Mucosa of gallbladder (tissue), 1 donor: ENCODE results near the gene AGTRAP. TPM values are rescaled to one million over a fixed set of nuclear protein-coding genes. Genes with fewer than 3 reads are reported as not detected.

Experiments used
- DNase-seq: peaks from one replicate; pipeline ENCODE4 v3.0.0-alpha.2; 2020; ENCODE audit warnings: low spot score
- total RNA-seq: library from RNA; stranded (reverse); gene quantifications from one replicate; pipeline ENCODE4 v1.2.1, GENCODE V29; 2021
- donor health status: DM: no; HTN: no; CAD: no.

Gene AGTRAP
- total RNA-seq, 1 donor from 2014 or later, result 38.7 TPM

DNA sequence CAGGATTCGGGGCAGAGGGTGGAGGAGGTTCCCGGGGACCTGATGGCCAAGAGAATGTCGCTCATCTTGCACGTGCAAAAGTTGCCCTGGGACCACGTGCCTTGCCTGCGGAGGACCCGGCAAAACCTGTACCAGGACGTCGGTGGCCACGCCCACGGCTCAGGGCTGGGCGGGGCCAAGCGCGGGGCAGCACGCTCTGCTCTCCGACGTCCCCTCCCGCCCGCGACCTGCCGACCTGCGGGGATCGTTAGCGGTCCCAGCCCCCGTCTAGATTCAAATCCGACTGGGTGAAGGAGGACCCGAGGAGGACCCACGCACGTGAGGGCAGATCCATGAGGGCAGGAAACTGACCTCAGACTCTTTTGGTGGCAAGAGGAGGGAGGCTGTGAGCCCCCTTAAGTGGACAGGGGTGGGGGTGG is 26.1 kb downstream of the AGTRAP start, which contains the start of gene C1orf167:
Gene C1orf167, plus strand, starts transcription at position 206 of the 419 bp plus-strand sequence. CDS start 2,208 bp downstream, outside the sequence.
- no peak for DNase-seq

DNA sequence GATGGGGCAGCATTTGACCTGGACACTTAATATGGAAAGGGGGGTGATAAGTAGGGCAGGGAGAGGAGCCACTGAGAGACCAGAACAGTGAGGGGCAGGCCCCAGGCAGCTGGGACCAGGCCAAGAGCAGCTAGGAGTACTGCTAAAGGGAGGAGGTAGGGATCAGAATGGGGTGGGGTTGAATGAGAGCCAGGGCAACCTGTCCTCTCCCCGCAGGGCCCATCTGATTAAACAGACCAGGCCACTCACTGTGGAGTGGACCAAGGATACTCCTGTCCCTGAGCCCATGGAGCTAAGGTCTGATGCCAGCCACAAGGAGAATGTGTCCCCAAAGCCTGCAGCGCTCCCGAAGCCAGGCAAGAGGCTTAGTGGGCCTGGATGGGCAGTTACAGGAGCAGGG is 28.2 kb downstream of the AGTRAP start:
- DNase-seq, result no peak

DNA sequence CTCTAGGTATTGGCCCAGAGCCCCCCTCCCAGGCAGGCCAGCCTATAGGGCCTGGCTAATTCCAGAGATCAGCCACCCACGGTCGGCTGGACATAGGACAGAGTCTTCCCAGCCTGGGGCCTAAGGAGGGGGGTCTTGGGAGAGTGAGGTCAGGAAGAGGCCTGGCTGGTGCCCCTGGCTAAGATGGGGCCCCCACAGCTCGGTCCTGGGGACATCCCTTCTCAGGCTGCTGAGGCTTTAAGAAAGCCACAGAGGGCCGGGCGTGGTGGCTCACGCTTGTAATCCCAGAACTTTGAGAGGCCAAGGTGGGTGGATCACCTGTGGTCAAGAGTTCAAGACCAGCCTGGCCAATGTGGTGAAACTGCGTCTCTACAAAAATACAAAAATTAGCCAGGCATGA is 28.6 kb downstream of the AGTRAP start:
- DNase-seq, result no peak

DNA sequence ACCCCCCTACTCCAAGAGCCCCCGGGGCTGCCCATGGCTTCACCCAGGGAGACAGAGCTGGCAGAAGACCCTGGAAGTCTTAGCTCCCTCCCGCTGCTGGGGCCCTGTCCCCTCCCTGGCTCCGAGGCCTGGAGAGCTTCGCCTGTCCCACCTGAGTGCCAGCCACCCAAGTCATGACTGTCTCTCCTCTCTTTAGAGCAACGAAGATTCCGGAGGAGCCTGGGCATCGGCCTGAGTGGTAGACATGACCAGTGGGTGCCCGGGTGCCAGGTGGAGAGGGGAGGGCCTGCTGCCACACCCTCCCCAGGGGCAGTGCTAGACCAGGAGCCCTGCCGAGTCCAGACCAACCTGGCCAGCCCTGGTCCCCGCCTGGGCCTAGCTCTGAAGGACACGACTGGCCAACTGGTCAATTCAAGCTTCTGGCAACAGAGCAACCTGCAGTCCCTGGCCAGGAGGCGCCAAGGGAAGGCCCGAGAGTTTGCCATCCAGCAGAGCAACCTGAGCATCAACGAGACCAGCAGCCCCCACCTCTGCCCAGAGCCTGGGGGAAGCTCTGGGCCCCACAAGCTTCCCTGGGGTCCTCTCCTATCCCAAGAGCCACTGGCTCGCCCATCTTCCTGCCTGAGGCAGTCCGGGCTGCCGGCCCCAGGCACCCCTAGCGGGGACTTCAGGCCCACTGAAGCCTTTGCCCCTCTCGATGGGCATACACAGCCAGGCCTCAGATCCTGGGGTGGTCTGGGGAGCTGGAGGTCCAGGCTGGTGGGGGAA is 29.9 kb downstream of the AGTRAP start:
- no peak for DNase-seq

GRCh38 chr1:11766429-11766776 is 30.5 kb downstream of the AGTRAP start:
- no peak for DNase-seq

DNA sequence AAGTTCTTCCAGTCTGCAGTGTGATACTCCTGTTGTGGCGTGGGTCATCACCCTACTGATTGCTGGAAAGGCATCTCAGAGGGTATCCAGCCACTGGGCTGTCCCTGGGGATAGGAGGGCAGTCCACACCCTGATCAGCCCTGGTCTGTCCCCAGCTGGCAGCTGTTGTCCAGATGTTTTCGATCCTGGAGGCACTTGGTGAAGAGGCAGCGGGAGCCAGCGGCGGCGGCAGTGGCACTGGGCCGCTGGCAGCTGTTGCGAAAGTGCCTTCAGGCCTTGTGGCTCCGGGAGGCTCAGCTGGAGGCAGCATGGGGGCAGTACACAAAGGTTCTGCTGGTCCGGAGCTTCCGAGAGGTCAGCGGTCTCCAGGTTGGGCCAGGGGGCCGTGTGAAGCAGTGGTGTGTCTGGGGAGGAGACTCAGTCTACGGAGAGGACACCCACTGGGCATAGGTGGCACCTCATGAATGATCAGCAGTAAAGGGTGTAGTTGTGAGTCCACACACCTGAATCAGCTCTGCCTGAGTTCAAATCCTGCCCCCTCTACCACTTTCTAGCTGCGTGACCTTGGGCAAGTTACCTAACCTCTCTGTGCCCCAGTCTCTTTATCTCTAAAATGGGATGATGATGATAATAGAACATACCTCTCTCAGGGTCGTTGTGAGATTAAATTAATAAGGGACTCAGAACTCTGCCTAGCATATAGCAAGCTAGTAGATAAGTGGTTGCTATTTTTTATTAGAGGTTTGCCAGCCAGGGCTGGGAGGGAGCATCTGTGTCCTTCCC is 32.2 kb downstream of the AGTRAP start:
- DNase-seq, result no peak

DNA sequence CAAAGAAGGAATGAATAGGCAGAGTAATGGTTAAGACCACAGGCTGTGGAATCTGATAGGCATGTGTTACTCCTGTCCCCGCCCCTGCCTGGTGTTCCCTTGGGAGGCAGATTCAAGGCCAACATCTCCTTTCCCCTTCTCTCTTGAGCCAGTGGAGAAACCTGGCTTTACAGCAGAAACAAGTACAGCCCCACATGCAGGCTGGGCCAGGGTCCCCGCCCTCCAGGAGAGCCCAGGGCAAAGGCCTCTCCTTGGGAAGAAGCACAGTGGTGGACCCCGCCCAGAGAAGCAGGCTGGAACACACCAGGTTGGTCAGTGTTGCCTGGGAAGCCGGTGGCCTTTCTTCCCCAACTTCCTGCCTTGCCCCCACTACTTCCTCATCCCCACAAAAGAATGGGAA is 32.9 kb downstream of the AGTRAP start:
- DNase-seq, result no peak

DNA sequence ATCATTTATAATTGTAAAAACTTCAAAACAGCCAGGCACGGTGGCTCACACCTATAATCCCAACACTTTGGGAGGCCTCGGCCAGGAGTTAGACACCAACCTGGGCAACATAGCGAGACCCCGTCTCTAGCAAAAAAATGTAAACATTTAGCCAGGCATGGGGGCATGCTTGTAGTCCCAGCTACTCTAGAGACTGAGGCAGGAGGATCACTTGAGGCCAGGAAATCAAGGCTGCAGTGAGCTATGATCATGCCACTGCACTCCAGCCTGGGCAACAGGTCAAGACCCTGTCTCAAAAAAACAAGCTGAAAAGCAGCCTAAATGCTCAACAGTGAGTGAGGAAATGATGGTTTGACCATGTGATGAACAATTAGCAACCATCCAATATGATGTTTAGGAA is 33.3 kb downstream of the AGTRAP start:
- DNase-seq, result no peak

- no peak for DNase-seq
Measured at GRCh38 chr1:11770011-11770410, 34.1 kb downstream of the AGTRAP start.

GRCh38 chr1:11771481-11772043 is 35.6 kb downstream of the AGTRAP start:
- no peak for DNase-seq

DNA sequence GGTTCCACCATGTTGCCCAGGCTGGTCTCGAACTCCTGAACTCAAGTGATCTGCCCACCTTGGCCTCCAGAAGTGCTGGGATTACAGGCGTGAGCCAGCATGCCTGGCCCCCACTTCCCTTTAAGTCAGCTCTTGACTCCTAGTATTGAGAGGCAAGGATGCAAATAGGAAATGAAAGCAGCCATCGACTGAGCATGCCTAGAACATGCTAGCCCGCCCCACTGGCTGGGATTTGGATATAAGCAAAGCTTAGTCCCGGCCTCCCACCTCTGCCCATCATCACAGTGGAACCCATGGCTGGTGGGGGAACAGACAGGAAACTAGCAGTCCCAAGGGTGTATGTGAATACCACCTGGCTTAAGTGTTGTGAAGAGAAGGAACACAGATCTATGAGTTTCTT is 36.5 kb downstream of the AGTRAP start:
- no peak for DNase-seq

- no peak for DNase-seq
Measured at GRCh38 chr1:11774753-11775152, 38.8 kb downstream of the AGTRAP start.

GRCh38 chr1:11777658-11778322 is 41.9 kb downstream of the AGTRAP start:
- no peak for DNase-seq

DNA sequence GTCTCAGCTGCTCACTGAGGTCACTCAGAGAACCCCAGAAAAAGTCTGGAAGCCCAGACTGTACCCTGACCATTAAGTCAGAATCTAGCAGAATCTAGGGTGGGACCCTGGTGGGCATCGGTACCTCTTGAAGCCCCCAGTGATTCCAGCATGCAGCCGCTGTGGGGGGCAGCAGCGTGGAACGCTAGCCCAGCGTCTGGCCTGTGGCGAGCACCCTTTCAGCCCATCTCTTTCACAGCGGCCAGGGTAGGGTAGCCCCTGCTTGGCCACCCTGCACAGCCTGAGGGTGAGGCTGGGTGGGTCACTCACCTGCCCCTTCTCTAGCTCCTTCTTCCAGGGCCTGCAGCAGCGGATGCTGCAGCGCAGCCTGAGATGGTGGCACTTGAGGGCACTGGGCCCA is 42.4 kb downstream of the AGTRAP start:
- no peak for DNase-seq

- no peak for DNase-seq
Measured at GRCh38 chr1:11778844-11779623, 43.1 kb downstream of the AGTRAP start.

- DNase-seq, result no peak
Measured at GRCh38 chr1:11779715-11780379, 43.9 kb downstream of the AGTRAP start.

DNA sequence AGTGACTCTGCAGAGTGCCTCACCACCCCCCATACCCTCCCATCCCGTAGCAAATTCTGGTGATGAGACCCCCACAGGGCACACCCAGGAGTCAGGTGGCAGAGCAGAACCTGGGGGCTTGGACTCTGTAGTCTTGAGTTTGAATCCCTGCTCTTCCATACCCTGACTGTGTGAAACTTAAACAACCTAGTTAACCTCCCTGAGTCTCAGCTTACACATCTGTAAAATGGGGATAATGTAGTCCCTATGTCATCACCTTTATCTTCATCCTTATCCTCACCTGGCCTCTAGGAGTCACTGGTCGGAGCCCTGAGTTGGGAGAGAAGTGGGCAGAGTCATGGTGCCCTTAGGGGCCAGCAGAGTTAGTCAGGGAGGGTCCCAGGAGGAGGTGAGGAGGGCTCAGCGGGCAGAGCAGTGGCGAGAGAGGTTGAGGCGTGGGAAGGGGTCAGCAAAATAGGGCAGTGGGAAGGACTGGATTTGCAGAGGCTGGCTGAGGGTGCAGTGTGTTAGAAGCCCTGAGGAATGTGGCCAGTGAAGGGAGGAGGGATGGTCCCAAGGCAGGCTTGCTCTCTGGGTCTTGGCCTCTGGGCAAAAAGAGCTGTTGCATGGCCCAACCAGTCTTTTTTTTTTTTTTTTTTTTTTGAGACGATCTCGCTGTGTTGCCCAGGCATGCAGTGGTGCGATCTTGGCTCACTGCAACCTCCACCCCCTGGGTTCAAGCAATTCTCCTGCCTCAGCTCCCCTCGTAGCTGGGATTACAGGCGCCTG is 44.6 kb downstream of the AGTRAP start:
- no peak for DNase-seq

DNA sequence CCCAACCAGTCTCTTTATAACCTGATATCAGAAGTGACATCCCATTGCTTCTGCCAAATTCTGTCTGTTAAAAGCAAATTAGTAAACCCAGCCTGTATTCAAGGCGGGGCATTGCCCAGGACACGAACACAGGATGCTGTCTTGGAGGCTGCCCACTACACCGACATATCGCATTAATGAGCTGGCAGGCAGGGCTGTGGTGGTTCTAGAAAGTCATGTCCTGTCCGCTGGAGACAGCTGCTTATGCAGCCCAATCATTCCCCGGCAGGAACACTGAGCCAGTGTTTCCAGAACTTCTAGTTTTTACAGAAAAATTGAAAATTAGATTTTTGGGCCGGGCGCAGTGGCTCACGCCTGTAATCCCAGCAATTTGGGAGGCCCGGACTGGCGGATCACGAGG is 45.4 kb downstream of the AGTRAP start:
- DNase-seq, result no peak

DNA sequence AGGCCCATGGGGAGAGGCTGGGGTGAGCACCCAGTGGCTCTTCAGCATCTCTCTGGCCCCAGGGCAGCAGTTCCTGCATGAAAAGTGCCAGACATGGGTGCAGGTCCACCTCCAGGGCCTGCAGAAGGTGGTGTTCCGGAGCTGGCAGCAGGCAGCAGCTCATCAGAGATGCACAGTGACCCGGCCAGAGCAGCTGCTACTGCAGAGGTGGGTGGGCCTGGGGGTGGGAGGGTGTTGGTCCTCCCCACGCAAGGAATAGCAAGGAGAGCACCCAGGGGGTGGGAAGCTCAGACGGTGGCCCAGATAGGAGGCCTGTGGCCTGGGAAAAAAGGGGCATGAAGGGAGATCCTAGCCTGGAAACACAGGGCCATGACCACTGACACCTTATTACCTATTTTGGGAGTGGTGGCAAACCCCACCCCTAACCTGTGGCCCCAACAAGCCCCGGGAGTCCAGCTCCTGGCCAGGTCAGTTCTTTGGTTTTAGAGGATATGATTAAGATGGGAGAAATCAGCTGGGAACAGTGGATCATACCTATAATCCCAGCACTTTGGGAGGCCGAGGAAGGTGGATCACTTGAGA is 46.3 kb downstream of the AGTRAP start:
- DNase-seq, result no peak

GRCh38 chr1:11783556-11783955 is 47.6 kb downstream of the AGTRAP start:
- DNase-seq, result no peak
